Right lobe of liver (tissue), 4 donors: Measurements from ENCODE around the gene LRIT2.

ENCODE experiments used
- CTCF ChIP-seq, 4 donors: fragments of 200-600 bp in 3 of 4; fragments of 450-650 bp in 1 of 4; IDR thresholded peaks; one replicate each; pipeline versions ENCODE4 v1.5.1 to v1.8.0; 2016 to 2022; ENCODE audit warnings: antibody characterized with exemption in 4 of 4, mild to moderate bottlenecking in 2 of 4
- POLR2A ChIP-seq: fragments of 450-650 bp; IDR thresholded peaks from one replicate; pipeline ENCODE4 v1.6.1; 2017; ENCODE audit warnings: antibody characterized with exemption, mild to moderate bottlenecking
- donor health status: DM: no; HTN: no; CAD: no.
- donor health status: DM: no; HTN: no; CAD: no.
- donor health status: DM: no; HTN: yes; CAD: no.

- no peak for TF ChIP-seq CTCF (IDR thresholded peaks at IDR 0.05)
- TF ChIP-seq POLR2A, result no peak
Measured at GRCh38 chr10:84176836-84177474, 48.4 kb downstream of the LRIT2 start.
